Adrenal gland (tissue), 5 donors: ENCODE measurements around the gene TENT4A.

ENCODE experiments used
- CTCF ChIP-seq, 6 experiments: fragments of 450-650 bp in 4 of 6; fragments of 200-600 bp in 2 of 6; sonication (generic) in 1 of 6; IDR thresholded peaks; 1 replicate in 5 of 6; 2 replicates in 1 of 6; pipeline versions ENCODE4 v1.5.1 to v1.8.0; 2016 to 2021; ENCODE audit warnings: antibody characterized with exemption in 6 of 6, mild to moderate bottlenecking in 2 of 6, moderate library complexity in 1 of 6
- POLR2A ChIP-seq, 2 donors: fragments of 450-650 bp; IDR thresholded peaks; one replicate each; pipeline ENCODE4 v1.6.1; 2017; ENCODE audit warnings: antibody characterized with exemption in 2 of 2, mild to moderate bottlenecking in 2 of 2, moderate library complexity in 1 of 2
- donor health status: DM: no; HTN: no; CAD: no.

- TF ChIP-seq CTCF (IDR thresholded peaks at IDR 0.05) = no peak
- no peak for TF ChIP-seq POLR2A (IDR thresholded peaks at IDR 0.05)
Measured at GRCh38 chr5:6716629-6717149, 3.5 kb downstream of the TENT4A start.
